Activated T-cell treated with anti-CD3 and anti-CD28 coated beads, Interleukin-2, amount 50 U/mL, for 4 hours (primary cell): ENCODE data around the gene AMDHD2. TPM values are rescaled to one million over a fixed set of nuclear protein-coding genes. Genes with fewer than 3 reads are reported as not detected.
"Not testable (repeated sequence)": the region's sequence is repeated elsewhere in the genome, so short reads cannot be mapped to it uniquely, and the experiment has no call there.

ENCODE experiments used
- ATAC-seq, 2 donors: fragments of 200-7000 bp; cut with Tn5 transposase; one replicate each; pipeline ENCODE4 v1.10.0; 2021
- DNase-seq: peaks from one replicate; pipeline ENCODE4 v3.0.0-alpha.2; 2020
- H3K27me3 Mint-ChIP-seq: one replicate; pipeline ENCODE4 v1.8.0; 2021; ENCODE audit warnings: low read depth, mixed read lengths
- H3K36me3 Mint-ChIP-seq: one replicate; pipeline ENCODE4 v1.8.0; 2022; ENCODE audit warnings: mixed read lengths; ENCODE audit not compliant: insufficient read depth
- H3K4me1 Mint-ChIP-seq: one replicate; pipeline ENCODE4 v1.8.0; 2021; ENCODE audit warnings: low read depth, mixed read lengths
- H3K4me3 Mint-ChIP-seq: one replicate; pipeline ENCODE4 v1.8.0; 2021; ENCODE audit warnings: mild to moderate bottlenecking, moderate library complexity, mixed read lengths
- H3K9me3 Mint-ChIP-seq: one replicate; pipeline ENCODE4 v1.8.0; 2021; ENCODE audit warnings: mixed read lengths
- total RNA-seq, 3 donors: library from RNA; stranded (reverse); gene quantifications; one replicate each; pipeline ENCODE4 v1.2.1, GENCODE V29; 2021

AMDHD2 gene
- total RNA-seq, 3 donors from 2014 or later: 32.0 to 35.3 (median 35.0) TPM

GRCh38 chr16:2539845-2540458 lies 19.8 kb downstream of the AMDHD2 start:
- H3K9me3 Mint-ChIP-seq, ATAC-seq, H3K36me3 Mint-ChIP-seq, H3K27me3 Mint-ChIP-seq: not testable (repeated sequence)
- peak; percentile 16 for DNase-seq
- H3K4me1 Mint-ChIP-seq: peaks cover 47% of the 10 kb centered on the region
- peak overlapping the region; percentile 83 for H3K4me3 Mint-ChIP-seq

GRCh38 chr16:2540912-2541311 lies 20.7 kb downstream of the AMDHD2 start:
- Mint-ChIP-seq H3K4me3 (peak overlapping the region; percentile 27), H3K4me1 (peaks cover 52% of the 10 kb centered on the region)
- H3K9me3 Mint-ChIP-seq, ATAC-seq, DNase-seq, H3K27me3 Mint-ChIP-seq, H3K36me3 Mint-ChIP-seq: not testable (repeated sequence)

- H3K9me3 Mint-ChIP-seq, DNase-seq, H3K36me3 Mint-ChIP-seq, ATAC-seq, H3K27me3 Mint-ChIP-seq: not testable (repeated sequence)
- Mint-ChIP-seq H3K4me3 (peak overlapping the region; percentile 27), H3K4me1 (peaks cover 53% of the 10 kb centered on the region)
Measured at GRCh38 chr16:2541409-2541808, 21.2 kb downstream of the AMDHD2 start.

- H3K9me3 Mint-ChIP-seq, H3K4me3 Mint-ChIP-seq, ATAC-seq, H3K27me3 Mint-ChIP-seq, H3K36me3 Mint-ChIP-seq, DNase-seq: not testable (repeated sequence)
- H3K4me1 Mint-ChIP-seq: peaks cover 44% of the 10 kb centered on the region
Measured at GRCh38 chr16:2543771-2544170, 23.6 kb downstream of the AMDHD2 start.

GRCh38 chr16:2550283-2550878 lies 30.2 kb downstream of the AMDHD2 start:
- H3K36me3 Mint-ChIP-seq, H3K4me3 Mint-ChIP-seq, ATAC-seq, H3K4me1 Mint-ChIP-seq, H3K9me3 Mint-ChIP-seq, H3K27me3 Mint-ChIP-seq, DNase-seq: not testable (repeated sequence)

- DNase-seq, H3K4me1 Mint-ChIP-seq, H3K27me3 Mint-ChIP-seq, H3K4me3 Mint-ChIP-seq, ATAC-seq, H3K9me3 Mint-ChIP-seq, H3K36me3 Mint-ChIP-seq: not testable (repeated sequence)
Measured at GRCh38 chr16:2551420-2551889, 31.3 kb downstream of the AMDHD2 start.

GRCh38 chr16:2554709-2555425 lies 34.7 kb downstream of the AMDHD2 start:
- H3K36me3 Mint-ChIP-seq, H3K4me1 Mint-ChIP-seq, H3K9me3 Mint-ChIP-seq, DNase-seq, H3K27me3 Mint-ChIP-seq, H3K4me3 Mint-ChIP-seq: not testable (repeated sequence)
- peak in 1 of 2 donors; percentile 30 for ATAC-seq

- not testable (repeated sequence) for DNase-seq
Measured at GRCh38 chr16:2557150-2557549, 37.0 kb downstream of the AMDHD2 start.

GRCh38 chr16:2560131-2560797 lies 40.1 kb downstream of the AMDHD2 start:
- H3K9me3 Mint-ChIP-seq, H3K4me1 Mint-ChIP-seq, H3K4me3 Mint-ChIP-seq, H3K27me3 Mint-ChIP-seq, ATAC-seq, H3K36me3 Mint-ChIP-seq, DNase-seq: not testable (repeated sequence)

More at GRCh38 chr16:2557150-2557549, 37.0 kb downstream of the AMDHD2 start:
- not testable (repeated sequence) for H3K9me3 Mint-ChIP-seq, H3K4me3 Mint-ChIP-seq, H3K4me1 Mint-ChIP-seq, H3K27me3 Mint-ChIP-seq, ATAC-seq, H3K36me3 Mint-ChIP-seq

GRCh38 chr16:2560798-2561133 lies 40.6 kb downstream of the AMDHD2 start:
- H3K4me1 Mint-ChIP-seq, H3K9me3 Mint-ChIP-seq, H3K27me3 Mint-ChIP-seq, H3K4me3 Mint-ChIP-seq, H3K36me3 Mint-ChIP-seq: not testable (repeated sequence)
- peak; percentile 97 to 98 for ATAC-seq
- peak; percentile 56 for DNase-seq

GRCh38 chr16:2567506-2567905 lies 47.3 kb downstream of the AMDHD2 start:
- H3K9me3 Mint-ChIP-seq, ATAC-seq, H3K4me1 Mint-ChIP-seq, H3K27me3 Mint-ChIP-seq, H3K4me3 Mint-ChIP-seq, H3K36me3 Mint-ChIP-seq, DNase-seq: not testable (repeated sequence)

GRCh38 chr16:2568573-2568972 lies 48.4 kb downstream of the AMDHD2 start:
- not testable (repeated sequence) for H3K36me3 Mint-ChIP-seq, H3K4me1 Mint-ChIP-seq, H3K27me3 Mint-ChIP-seq, DNase-seq, ATAC-seq, H3K4me3 Mint-ChIP-seq, H3K9me3 Mint-ChIP-seq

GRCh38 chr16:2572704-2573103 lies 52.5 kb downstream of the AMDHD2 start:
- not testable (repeated sequence) for H3K4me3 Mint-ChIP-seq, DNase-seq, H3K27me3 Mint-ChIP-seq, H3K4me1 Mint-ChIP-seq, H3K9me3 Mint-ChIP-seq, H3K36me3 Mint-ChIP-seq
- ATAC-seq: peak; percentile 88 to 91

GRCh38 chr16:2575839-2576238 lies 55.7 kb downstream of the AMDHD2 start:
- not testable (repeated sequence) for H3K4me3 Mint-ChIP-seq, H3K9me3 Mint-ChIP-seq, H3K27me3 Mint-ChIP-seq, H3K4me1 Mint-ChIP-seq, DNase-seq, H3K36me3 Mint-ChIP-seq, ATAC-seq
